Measurements from ENCODE around the gene C19orf38. TPM values are rescaled to one million over a fixed set of nuclear protein-coding genes. Genes with fewer than 3 reads are reported as not detected.

C19orf38 gene
- total and polyA plus RNA-seq, 9 donors = 2.3 to 5.6 (median 4.1) TPM

- no peak overlapping the region for H3K4me3 ChIP-seq (ENCODE audit: low read length)
- no peaks in the 10 kb centered on the region for H3K9me3 ChIP-seq (replicated peaks; ENCODE audit: control insufficient read depth, low read depth, low read length)
- peaks cover 23% of the 10 kb centered on the region for H3K4me1 ChIP-seq (ENCODE audit: control insufficient read depth, insufficient read depth, low read length)
- 81% methylated on average over 7 of the region's 7 CpGs for WGBS (ENCODE audit: insufficient coverage)
- peaks cover 64% of the 10 kb centered on the region for H3K36me3 ChIP-seq (ENCODE audit: control insufficient read depth, insufficient read depth, low read length)
- H3K27ac ChIP-seq (ENCODE audit: low read length) = no peak overlapping the region
- DNase-seq = peak; percentile 11
- H3K27me3 ChIP-seq (ENCODE audit: control insufficient read depth, insufficient read depth, low read length) = no peaks in the 10 kb centered on the region
Measured at GRCh38 chr19:10820173-10820572, 28.0 kb upstream of the C19orf38 start.

- H3K9me3 ChIP-seq (replicated peaks; ENCODE audit: control insufficient read depth, low read depth, low read length) = no peaks in the 10 kb centered on the region
- H3K27me3 ChIP-seq (ENCODE audit: control insufficient read depth, insufficient read depth, low read length) = no peaks in the 10 kb centered on the region
- WGBS (ENCODE audit: insufficient coverage) = 96% methylated on average over 11 of the region's 12 CpGs
- H3K27ac ChIP-seq (ENCODE audit: low read length) = no peak overlapping the region
- H3K4me3 ChIP-seq (ENCODE audit: low read length) = no peak overlapping the region
- peak; percentile 11 for DNase-seq
- peaks cover 6% of the 10 kb centered on the region for H3K4me1 ChIP-seq (ENCODE audit: control insufficient read depth, insufficient read depth, low read length)
- H3K36me3 ChIP-seq (ENCODE audit: control insufficient read depth, insufficient read depth, low read length) = peaks cover 54% of the 10 kb centered on the region
Measured at GRCh38 chr19:10823690-10824089, 24.5 kb upstream of the C19orf38 start.

DNA sequence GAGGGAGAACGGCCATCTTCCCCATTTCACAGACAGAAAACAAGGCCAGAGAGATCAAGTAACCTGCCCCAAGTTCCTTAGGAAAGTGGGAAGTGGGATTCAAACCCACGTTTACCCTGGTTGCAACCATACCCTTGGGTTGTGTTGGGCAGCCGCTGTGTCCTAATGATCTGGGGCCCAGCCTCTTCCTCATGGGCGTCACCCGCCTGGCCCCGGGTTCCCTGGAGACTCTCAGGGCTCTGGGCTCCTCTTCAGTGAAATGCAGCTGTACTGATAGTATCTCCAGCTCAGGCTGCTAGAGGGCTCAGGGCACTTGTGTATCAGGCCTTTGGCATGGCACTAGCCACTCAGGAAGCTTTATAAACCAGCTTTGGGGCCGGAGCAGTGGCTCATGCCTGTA is 22.0 kb upstream of the C19orf38 start:
- Histone ChIP-seq H3K9me3 (replicated peaks; ENCODE audit: control insufficient read depth, low read depth, low read length) (no peaks in the 10 kb centered on the region), H3K36me3 (ENCODE audit: control insufficient read depth, insufficient read depth, low read length) (peaks cover 60% of the 10 kb centered on the region), H3K27ac (ENCODE audit: low read length) (no peak overlapping the region), H3K27me3 (ENCODE audit: control insufficient read depth, insufficient read depth, low read length) (no peaks in the 10 kb centered on the region), H3K4me1 (ENCODE audit: control insufficient read depth, insufficient read depth, low read length) (no peaks in the 10 kb centered on the region), H3K4me3 (ENCODE audit: low read length) (no peak overlapping the region)
- 82% methylated on average over 6 of the region's 7 CpGs for WGBS (ENCODE audit: insufficient coverage)
- DNase-seq = no peak

GRCh38 chr19:10826846-10827245 is 21.4 kb upstream of the C19orf38 start:
- no peaks in the 10 kb centered on the region for H3K27me3 ChIP-seq (ENCODE audit: control insufficient read depth, insufficient read depth, low read length)
- WGBS (ENCODE audit: insufficient coverage) = 100% methylated on average over 1 of the region's 6 CpGs
- H3K4me1 ChIP-seq (ENCODE audit: control insufficient read depth, insufficient read depth, low read length) = no peaks in the 10 kb centered on the region
- no peaks in the 10 kb centered on the region for H3K9me3 ChIP-seq (replicated peaks; ENCODE audit: control insufficient read depth, low read depth, low read length)
- no peak overlapping the region for H3K27ac ChIP-seq (ENCODE audit: low read length)
- H3K4me3 ChIP-seq (ENCODE audit: low read length) = no peak overlapping the region
- H3K36me3 ChIP-seq (ENCODE audit: control insufficient read depth, insufficient read depth, low read length) = peaks cover 62% of the 10 kb centered on the region
- DNase-seq = no peak

DNA sequence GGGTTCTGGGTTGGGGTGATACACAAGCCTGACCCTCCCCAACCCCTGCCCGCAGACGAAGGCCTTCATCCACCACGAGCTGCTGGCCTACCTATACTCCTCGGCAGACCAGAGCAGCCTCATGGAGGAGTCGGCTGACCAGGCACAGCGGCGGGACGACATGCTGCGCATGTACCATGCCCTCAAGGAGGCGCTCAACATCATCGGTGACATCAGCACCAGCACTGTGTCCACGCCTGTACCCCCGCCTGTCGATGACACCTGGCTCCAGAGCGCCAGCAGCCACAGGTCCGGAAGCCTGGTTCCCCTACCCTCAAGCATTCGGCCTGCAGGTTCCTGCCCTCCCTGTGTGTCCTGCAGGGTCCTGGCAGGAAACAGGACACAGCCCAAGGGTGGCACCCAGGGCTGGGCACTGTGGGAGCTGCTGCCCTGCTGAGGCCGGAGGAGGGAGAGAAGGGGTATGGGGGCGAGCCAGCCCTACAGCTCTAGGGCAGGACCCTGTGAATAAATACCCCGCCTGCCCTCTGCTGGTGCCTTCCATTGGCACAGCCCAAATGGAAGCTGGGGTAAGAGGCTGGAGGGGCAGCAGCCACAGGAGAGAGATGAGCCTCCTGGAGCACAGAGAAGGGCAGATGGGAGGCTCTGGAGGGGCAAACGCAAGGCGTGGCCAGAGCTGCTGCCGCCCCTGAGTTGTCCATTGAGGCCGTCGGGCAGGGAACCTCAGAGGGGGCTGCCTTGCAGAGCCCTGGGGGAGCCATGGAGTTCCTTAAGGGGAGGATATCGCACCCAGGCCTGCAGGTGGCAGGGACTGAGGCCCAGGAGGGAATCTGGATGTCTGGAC is 19.0 kb upstream of the C19orf38 start:
- no peaks in the 10 kb centered on the region for H3K4me1 ChIP-seq (ENCODE audit: control insufficient read depth, insufficient read depth, low read length)
- no peak for DNase-seq
- no peak overlapping the region for H3K27ac ChIP-seq (ENCODE audit: low read length)
- 86% methylated on average over 25 of the region's 26 CpGs for WGBS (ENCODE audit: insufficient coverage)
- no peak overlapping the region for H3K4me3 ChIP-seq (ENCODE audit: low read length)
- no peaks in the 10 kb centered on the region for H3K9me3 ChIP-seq (replicated peaks; ENCODE audit: control insufficient read depth, low read depth, low read length)
- H3K27me3 ChIP-seq (ENCODE audit: control insufficient read depth, insufficient read depth, low read length) = no peaks in the 10 kb centered on the region
- H3K36me3 ChIP-seq (ENCODE audit: control insufficient read depth, insufficient read depth, low read length) = peaks cover 72% of the 10 kb centered on the region

DNA sequence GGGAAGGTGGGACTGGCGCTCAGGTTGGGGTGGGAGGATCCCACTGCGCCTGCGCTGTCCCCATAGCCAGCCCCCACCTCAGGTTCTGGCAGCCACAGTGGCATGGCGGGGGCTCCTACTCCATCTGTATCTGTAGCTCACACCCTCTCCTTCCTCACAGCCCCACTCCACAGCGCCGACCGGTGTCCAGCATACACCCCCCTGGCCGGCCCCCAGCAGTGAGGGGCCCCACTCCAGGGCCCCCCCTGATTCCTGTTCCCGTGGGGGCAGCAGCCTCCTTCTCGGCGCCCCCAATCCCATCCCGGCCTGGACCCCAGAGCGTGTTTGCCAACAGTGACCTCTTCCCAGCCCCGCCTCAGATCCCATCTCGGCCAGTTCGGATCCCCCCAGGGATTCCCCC is 18.2 kb upstream of the C19orf38 start:
- H3K36me3 ChIP-seq (ENCODE audit: control insufficient read depth, insufficient read depth, low read length) = peaks cover 70% of the 10 kb centered on the region

GRCh38 chr19:10830370-10830769 is 17.8 kb upstream of the C19orf38 start:
- Histone ChIP-seq H3K36me3 (ENCODE audit: control insufficient read depth, insufficient read depth, low read length) (peaks cover 72% of the 10 kb centered on the region), H3K4me1 (ENCODE audit: control insufficient read depth, insufficient read depth, low read length) (peaks cover 4% of the 10 kb centered on the region), H3K9me3 (replicated peaks; ENCODE audit: control insufficient read depth, low read depth, low read length) (no peaks in the 10 kb centered on the region), H3K27me3 (ENCODE audit: control insufficient read depth, insufficient read depth, low read length) (no peaks in the 10 kb centered on the region), H3K27ac (ENCODE audit: low read length) (no peak overlapping the region), H3K4me3 (ENCODE audit: low read length) (no peak overlapping the region)
- DNase-seq = peak; percentile 14
- 85% methylated on average over 7 of the region's 7 CpGs for WGBS (ENCODE audit: insufficient coverage)

More for the DNA sequence above, 18.2 kb upstream of the C19orf38 start:
- WGBS (ENCODE audit: insufficient coverage) = 81% methylated on average over 10 of the region's 16 CpGs
- no peak for DNase-seq
- Histone ChIP-seq H3K27ac (ENCODE audit: low read length) (no peak overlapping the region), H3K4me1 (ENCODE audit: control insufficient read depth, insufficient read depth, low read length) (peaks cover under 1% of the 10 kb centered on the region), H3K4me3 (ENCODE audit: low read length) (no peak overlapping the region), H3K27me3 (ENCODE audit: control insufficient read depth, insufficient read depth, low read length) (no peaks in the 10 kb centered on the region), H3K9me3 (replicated peaks; ENCODE audit: control insufficient read depth, low read depth, low read length) (no peaks in the 10 kb centered on the region)

DNA sequence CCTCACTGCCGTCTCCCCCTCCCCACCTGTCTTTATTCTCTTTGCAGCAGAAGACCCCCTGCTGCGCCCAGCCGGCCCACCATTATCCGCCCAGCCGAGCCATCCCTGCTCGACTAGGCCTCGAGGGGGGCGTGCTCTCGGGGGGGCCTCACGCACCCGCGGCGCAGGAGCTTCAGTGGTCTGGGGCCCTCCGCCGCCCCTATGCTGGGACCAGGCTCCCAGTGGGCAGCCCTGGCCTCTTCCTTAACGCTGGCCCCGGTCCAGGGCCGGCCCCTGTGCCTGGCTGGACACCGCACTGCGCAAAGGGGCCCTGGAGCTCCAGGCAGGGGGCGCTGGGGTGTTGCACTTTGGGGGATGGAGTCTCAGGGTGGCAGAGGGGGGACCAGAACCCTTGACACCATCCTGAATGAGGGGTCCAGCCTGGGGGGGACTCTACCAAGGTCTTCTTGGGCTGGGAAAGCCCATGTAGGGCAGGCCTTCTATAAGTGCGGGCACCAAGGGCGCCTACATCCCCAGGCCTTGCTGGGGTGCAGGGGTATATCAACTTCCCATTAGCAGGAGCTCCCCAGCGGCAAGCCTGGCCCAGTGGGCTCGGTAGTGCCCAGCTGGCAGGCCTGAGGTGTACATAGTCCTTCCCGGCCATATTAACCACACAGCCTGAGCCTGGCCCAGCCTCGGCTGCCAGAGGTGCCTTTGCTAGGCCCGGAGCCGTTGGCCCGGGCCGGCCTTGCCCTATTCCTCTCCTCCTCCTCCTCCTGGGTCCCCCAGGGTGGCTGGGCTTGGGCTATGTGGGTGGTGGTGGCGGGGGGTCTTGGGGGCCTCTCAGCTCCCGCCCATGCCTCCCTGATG is 17.1 kb upstream of the C19orf38 start:
- no peak overlapping the region for H3K27ac ChIP-seq (ENCODE audit: low read length)
- H3K4me1 ChIP-seq (ENCODE audit: control insufficient read depth, insufficient read depth, low read length) = peaks cover 7% of the 10 kb centered on the region
- no peak for DNase-seq
- no peaks in the 10 kb centered on the region for H3K27me3 ChIP-seq (ENCODE audit: control insufficient read depth, insufficient read depth, low read length)
- WGBS (ENCODE audit: insufficient coverage) = 80% methylated on average over 26 of the region's 33 CpGs
- H3K36me3 ChIP-seq (ENCODE audit: control insufficient read depth, insufficient read depth, low read length) = peaks cover 67% of the 10 kb centered on the region
- no peak overlapping the region for H3K4me3 ChIP-seq (ENCODE audit: low read length)
- no peaks in the 10 kb centered on the region for H3K9me3 ChIP-seq (replicated peaks; ENCODE audit: control insufficient read depth, low read depth, low read length)

DNA sequence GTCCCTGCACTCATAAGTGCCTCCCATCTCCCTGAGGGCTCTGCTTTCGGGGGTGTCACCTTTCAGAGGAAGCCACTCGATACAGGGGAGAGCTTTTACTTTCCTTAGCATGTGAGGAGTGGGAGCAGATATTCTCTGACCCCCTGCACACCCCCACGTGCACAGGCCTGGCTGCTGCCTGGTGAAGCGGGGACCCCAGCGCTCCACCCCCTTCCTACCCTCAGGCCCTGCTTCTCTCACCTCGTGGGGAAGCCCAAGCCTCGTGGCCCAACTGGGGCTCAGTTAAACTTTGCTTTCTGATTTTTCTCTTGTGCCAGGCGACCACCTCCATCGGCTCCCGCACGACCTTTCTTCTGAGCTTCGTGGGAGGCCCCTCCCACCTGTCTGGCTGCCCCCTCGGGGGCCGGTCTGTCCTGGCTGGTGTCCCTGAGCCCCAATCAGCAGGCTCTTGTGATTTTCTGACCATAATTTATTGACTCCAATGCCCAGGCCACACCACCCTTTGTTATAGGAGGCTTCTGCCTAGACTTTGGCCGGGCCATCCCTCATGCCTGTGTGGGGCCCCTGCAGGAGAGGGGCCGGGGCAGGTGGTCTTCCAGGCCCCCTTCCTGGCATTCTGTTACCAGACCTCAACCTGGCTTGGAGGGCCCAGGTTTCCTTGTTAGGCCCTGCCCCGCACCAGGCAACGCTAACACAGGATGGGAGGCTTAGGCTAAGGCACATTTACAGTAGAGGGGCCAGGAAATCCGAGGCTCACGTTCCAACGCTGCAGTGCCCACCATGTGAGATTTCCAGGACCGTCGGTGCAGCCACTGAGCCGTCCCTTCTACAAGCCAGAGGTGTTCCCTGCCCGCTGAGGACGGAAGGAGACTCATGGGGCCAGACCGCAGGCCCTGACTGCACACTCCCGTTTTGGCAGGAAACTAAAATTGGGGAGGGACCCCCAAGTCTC is 16.0 kb upstream of the C19orf38 start:
- H3K4me3 ChIP-seq (ENCODE audit: low read length) = no peak overlapping the region
- DNase-seq = no peak
- WGBS (ENCODE audit: insufficient coverage) = 69% methylated on average over 25 of the region's 28 CpGs
- no peaks in the 10 kb centered on the region for H3K27me3 ChIP-seq (ENCODE audit: control insufficient read depth, insufficient read depth, low read length)
- peaks cover 15% of the 10 kb centered on the region for H3K4me1 ChIP-seq (ENCODE audit: control insufficient read depth, insufficient read depth, low read length)
- peaks cover 61% of the 10 kb centered on the region for H3K36me3 ChIP-seq (ENCODE audit: control insufficient read depth, insufficient read depth, low read length)
- peaks cover 5% of the 10 kb centered on the region for H3K9me3 ChIP-seq (replicated peaks; ENCODE audit: control insufficient read depth, low read depth, low read length)
- no peak overlapping the region for H3K27ac ChIP-seq (ENCODE audit: low read length)

Measured in muscle of leg (tissue), 11 donors.